ENCODE measurements around the gene SHISA2.

Gene SHISA2

DNA sequence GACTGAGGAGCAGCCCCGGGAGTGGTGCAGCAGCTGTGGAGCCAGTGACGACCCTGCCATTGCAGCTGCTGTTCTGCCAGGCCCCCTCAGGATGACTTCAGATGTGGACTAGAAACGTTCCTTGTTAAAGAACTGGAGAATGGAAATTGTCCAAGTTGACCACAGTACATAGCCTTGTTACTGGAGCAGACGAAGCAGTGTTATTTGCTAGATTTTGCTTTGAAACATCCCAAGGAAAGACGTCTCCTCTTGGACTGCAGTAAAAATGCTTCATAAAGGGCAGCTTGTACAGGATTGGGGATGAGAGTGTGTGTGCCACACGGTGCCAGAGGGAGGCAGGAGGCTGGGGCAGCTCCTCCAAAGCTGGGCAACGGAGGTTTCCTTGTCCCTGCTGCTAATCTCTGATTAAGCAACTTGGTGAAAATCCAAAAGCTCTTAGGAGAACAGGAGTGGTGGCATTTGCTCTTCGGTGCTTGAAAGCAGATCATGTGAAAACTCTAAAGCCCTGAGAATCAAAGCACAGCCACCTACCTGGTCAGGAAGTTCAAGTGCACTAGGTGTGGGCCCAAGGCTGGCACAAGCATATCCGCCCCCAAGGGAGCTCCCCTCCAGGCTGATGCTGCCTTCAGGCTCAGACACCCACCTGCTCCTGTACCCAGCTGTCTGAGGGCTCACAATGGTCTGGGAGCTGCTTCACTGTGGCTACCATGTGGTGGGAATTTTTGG is 34.5 kb downstream of the SHISA2 start:
- peak; percentile 72 for DNase-seq (ENCODE audit: low read depth)
- TF ChIP-seq, protein P1, sequence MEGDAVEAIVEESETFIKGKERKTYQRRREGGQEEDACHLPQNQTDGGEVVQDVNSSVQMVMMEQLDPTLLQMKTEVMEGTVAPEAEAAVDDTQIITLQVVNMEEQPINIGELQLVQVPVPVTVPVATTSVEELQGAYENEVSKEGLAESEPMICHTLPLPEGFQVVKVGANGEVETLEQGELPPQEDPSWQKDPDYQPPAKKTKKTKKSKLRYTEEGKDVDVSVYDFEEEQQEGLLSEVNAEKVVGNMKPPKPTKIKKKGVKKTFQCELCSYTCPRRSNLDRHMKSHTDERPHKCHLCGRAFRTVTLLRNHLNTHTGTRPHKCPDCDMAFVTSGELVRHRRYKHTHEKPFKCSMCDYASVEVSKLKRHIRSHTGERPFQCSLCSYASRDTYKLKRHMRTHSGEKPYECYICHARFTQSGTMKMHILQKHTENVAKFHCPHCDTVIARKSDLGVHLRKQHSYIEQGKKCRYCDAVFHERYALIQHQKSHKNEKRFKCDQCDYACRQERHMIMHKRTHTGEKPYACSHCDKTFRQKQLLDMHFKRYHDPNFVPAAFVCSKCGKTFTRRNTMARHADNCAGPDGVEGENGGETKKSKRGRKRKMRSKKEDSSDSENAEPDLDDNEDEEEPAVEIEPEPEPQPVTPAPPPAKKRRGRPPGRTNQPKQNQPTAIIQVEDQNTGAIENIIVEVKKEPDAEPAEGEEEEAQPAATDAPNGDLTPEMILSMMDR (IDR thresholded peaks at IDR 0.05; ENCODE audit: low read depth, low read length, missing control alignments) = no peak
- H3K4me3 ChIP-seq (ENCODE audit: low read depth, low read length) = no peak overlapping the region
- in situ Hi-C loops (cut with HindIII; ENCODE audit: low sequenced_read_pairs) = no loop called here

DNA sequence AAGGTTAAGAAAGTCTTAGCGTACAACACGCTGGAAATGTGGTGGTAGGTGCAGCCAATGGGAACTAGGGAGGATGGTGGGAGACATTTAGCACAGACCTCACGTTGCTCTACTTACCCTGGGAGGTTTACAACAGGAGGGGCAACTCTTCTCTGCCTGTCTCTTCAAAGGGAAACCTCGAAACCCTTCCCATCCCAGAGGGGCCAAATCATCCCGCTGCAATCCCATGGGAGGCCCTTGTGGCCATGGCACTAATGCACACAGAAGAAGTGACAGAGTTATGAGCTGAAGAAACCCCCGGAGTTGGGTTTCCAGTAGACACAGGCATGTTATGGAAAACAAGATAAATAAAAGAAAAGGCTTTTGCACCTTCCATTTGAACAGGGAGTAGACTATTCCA is 35.6 kb downstream of the SHISA2 start:
- in situ Hi-C loops (cut with HindIII; ENCODE audit: low sequenced_read_pairs) = no loop called here

DNA sequence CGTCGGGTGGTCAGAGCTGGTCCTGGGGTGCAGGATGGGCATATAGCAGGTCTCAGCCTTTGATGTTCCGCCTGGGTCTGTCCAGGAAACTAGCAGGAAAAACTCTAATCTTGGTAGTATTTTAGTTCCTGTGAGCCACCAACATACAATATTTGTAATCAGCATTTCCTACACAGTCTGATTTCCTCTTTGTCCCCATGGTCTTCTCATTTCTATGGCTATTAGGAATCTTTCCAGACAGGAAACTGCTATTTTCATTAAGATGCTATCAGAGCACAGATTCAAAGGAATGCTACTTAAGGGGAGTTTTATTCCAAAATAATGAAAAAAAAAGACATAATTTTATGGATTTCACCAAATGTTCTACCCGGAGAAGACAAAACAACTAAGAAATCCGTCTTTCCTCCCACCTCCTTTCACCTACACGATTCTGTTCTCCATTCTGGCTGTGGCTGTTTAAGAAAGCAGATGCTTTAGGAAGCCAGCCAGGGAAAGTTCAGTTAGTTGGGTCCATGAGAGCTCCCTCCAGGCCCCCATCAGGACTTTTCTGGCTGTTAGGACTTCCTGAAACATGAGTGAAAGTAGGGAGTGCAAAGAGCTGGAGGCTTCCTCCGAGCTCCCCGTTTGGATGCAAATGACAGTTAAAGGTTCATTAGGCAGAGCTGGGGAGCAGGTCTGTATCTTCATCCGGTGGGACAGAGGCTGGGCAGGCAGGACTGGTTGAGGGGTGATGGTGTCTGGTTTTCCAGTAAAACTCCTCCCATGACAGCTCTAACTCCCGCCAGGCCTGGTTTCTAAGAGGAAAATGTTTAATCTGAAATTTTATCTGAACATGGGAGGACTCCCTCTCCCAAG is 36.3 kb downstream of the SHISA2 start:
- DNase-seq (ENCODE audit: low read depth) = no peak
- TF ChIP-seq, protein P1 (IDR thresholded peaks at IDR 0.05; ENCODE audit: low read depth, low read length, missing control alignments) = no peak
- no peak overlapping the region for H3K4me3 ChIP-seq (ENCODE audit: low read depth, low read length)
- in situ Hi-C loops (cut with HindIII; ENCODE audit: low sequenced_read_pairs) = no loop called here

More for the DNA sequence above, 35.6 kb downstream of the SHISA2 start:
- TF ChIP-seq, protein P1 (IDR thresholded peaks at IDR 0.05; ENCODE audit: low read depth, low read length, missing control alignments) = no peak
- H3K4me3 ChIP-seq (ENCODE audit: low read depth, low read length) = no peak overlapping the region
- no peak for DNase-seq (ENCODE audit: low read depth)

DNA sequence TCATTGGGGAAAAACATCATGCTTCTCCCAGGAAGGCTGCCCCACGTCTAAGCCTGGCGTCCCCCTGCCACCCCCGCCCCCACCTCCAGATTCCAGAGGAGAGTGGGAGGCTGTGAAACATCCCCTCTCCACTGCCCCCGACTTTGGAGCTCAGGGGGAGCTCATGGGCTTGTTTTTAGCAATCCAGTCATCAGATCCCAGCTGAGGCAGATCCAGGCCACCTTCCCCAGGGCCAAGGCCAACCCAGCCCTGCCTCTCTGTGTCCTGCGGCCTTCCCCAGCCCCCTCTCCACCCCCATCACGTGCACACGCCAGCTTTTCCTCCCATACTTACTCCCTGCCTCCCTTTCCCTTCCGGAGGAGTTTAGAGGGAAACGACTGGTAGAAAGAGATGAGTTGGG is 38.8 kb downstream of the SHISA2 start:
- TF ChIP-seq, protein P1 (IDR thresholded peaks at IDR 0.05; ENCODE audit: low read depth, low read length, missing control alignments) = no peak
- H3K4me3 ChIP-seq (ENCODE audit: low read depth, low read length) = no peak overlapping the region
- in situ Hi-C loops (cut with HindIII; ENCODE audit: low sequenced_read_pairs) = no loop called here
- DNase-seq (ENCODE audit: low read depth) = no peak

DNA sequence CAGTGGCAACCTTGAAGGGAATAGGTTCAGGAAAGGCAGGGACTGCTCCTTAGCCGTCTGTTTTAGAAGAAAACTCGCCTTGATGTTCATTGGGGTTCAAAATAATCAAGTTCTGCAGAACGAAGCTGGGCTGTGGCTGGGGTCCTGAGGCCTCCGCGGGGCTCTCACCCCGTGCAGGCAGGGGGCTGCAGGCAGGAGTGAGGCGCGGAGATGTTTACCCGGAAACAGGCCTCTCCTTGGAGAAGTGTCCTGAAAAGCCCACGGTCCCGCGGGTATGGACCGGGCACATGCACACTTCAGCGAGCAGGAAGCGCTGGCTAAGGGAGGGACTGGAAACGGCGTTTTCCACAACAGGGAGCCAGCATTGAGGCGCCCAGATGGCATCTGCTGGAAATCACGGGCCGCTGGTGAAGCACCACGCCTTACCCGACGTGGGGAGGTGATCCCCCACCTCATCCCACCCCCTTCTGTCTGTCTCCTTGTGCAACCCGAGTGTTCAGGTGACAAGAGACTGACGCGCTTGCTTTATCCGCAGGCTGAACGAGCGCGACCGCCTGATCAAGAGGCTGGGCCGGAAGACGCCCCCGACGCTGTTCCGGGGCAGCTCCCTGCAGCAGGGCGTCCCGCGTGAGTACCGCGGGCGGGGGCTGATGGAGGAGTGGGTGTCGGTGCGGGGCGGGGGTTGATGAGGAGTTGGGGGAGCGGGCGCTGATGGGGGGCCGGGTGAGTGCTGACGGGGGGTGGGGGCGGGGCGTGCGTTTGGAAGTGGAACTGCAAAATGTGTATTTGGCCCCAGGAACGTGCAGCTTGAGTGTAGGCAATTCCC is 39.6 kb downstream of the SHISA2 start:
- TF ChIP-seq, protein P1 (IDR thresholded peaks at IDR 0.05; ENCODE audit: low read depth, low read length, missing control alignments) = no peak
- in situ Hi-C loops (cut with HindIII; ENCODE audit: low sequenced_read_pairs) = no loop called here
- no peak for DNase-seq (ENCODE audit: low read depth)
- H3K4me3 ChIP-seq (ENCODE audit: low read depth, low read length) = no peak overlapping the region

DNA sequence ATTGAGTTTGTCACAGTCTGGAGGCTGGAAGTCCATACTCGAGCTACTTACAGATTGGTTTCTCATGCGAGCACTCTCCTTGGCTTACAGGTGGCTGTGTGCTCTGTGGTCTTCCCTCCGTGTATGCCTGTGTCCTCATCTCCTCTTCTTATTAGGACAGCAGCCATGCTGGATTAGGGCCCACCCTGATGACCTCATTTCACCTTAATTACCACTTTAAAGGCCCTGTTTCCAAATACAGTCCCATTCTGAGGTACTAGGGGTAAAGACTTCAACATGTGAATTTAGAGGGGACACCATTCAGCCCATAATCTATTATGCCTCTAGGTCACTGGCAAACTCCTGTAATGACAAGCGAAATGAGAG is 40.6 kb downstream of the SHISA2 start:
- DNase-seq (ENCODE audit: low read depth) = no peak
- in situ Hi-C loops (cut with HindIII; ENCODE audit: low sequenced_read_pairs) = no loop called here
- TF ChIP-seq, protein P1 (IDR thresholded peaks at IDR 0.05; ENCODE audit: low read depth, low read length, missing control alignments) = no peak
- no peak overlapping the region for H3K4me3 ChIP-seq (ENCODE audit: low read depth, low read length)

Measured in astrocyte of the cerebellum (primary cell).